Stimulated activated CD4-positive, alpha-beta T cell treated with anti-CD3 and anti-CD28 coated beads, Interleukin-4, amount 100 ng/mL, for 48 hours (primary cell): ENCODE results near the gene MED7.

Experiments used
- DNase-seq, 2 donors: peaks; one replicate each; pipeline ENCODE4 v3.0.0-alpha.2; 2020; ENCODE audit warnings: low read depth in 2 of 2

The MED7 gene

GRCh38 chr5:157106630-157107461, 35.8 kb downstream of the MED7 start:
- DNase-seq, result peak in 1 of 2 donors; percentile 11

GRCh38 chr5:157100140-157100679, 42.5 kb downstream of the MED7 start:
- DNase-seq, result peak in 1 of 2 donors; percentile 19

GRCh38 chr5:157088342-157088990, 54.2 kb downstream of the MED7 start:
- no peak for DNase-seq
